SK-N-MC (cell line): ENCODE results near the gene TICRR.

Experiments used
- EZH2 ChIP-seq: fragments of 200-600 bp; sonication (generic); IDR thresholded peaks from one replicate; pipeline ENCODE4 v1.6.1; 2017; ENCODE audit warnings: antibody characterized with exemption
- POLR2AphosphoS5 ChIP-seq: IDR thresholded peaks from 2 replicates; pipeline ENCODE4 v1.6.1; 2012; ENCODE audit warnings: mild to moderate bottlenecking, low read depth, low read length, borderline replicate concordance

DNA sequence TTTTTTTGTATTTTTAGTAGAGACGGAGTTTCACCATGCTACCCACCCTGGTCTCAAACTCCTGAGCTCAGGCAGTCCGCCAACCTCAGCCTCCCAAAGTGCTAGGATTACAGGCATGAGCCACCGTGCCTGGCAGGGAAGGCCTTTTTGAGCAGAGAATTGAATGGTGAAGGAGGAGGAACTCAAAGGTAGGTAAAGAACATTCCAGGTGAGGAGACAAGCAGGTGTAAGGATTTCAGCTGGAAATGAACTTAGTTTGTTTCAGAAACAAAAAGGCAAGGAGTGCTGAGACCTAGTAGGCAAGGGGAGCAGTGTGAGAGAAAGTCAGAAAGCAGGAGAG is 2.5 kb downstream of the TICRR start:
- TF ChIP-seq EZH2 (no peak), POLR2AphosphoS5 (no peak)
